Peyer's patch (tissue), 4 donors: ENCODE results near the gene SHISA9.

ENCODE experiments used
- CTCF ChIP-seq, 6 experiments: fragments of 450-650 bp in 4 of 6; fragments of 200-600 bp in 2 of 6; sonication (generic) in 1 of 6; IDR thresholded peaks; one replicate each; pipeline ENCODE4 v1.5.1; 2017 to 2019; ENCODE audit warnings: antibody characterized with exemption in 6 of 6, mild to moderate bottlenecking in 3 of 6, moderate library complexity in 1 of 6
- POLR2A ChIP-seq, 2 donors: fragments of 450-650 bp; IDR thresholded peaks; one replicate each; pipeline ENCODE4 v1.5.1; 2017; ENCODE audit warnings: antibody characterized with exemption in 2 of 2, mild to moderate bottlenecking in 2 of 2, moderate library complexity in 2 of 2

GRCh38 chr16:13029786-13030185 is 128.4 kb downstream of the SHISA9 start:
- TF ChIP-seq CTCF (IDR thresholded peaks at IDR 0.05) (no peak), POLR2A (IDR thresholded peaks at IDR 0.05) (no peak)
